ENCODE results near the gene ZBTB37. TPM values are rescaled to one million over a fixed set of nuclear protein-coding genes. Genes with fewer than 3 reads are reported as not detected.

The ZBTB37 gene
- total and polyA plus RNA-seq, 4 donors = 0.67 to 6.1 (median 3.3) TPM

- TF ChIP-seq YY1 (IDR thresholded peaks at IDR 0.05) (no peak), GABPA (IDR thresholded peaks at IDR 0.05 in 1 of 2, conservative IDR thresholded peaks at IDR 0.05 in 1 of 2) (no peak), ATF3 (IDR thresholded peaks at IDR 0.05) (no peak), SP1 (IDR thresholded peaks at IDR 0.05) (no peak), FOXA2 (IDR thresholded peaks at IDR 0.05) (no peak), FOXA1 (IDR thresholded peaks at IDR 0.05) (no peak), HNF4G (IDR thresholded peaks at IDR 0.05) (no peak)
Observed at GRCh38 chr1:173871500-173871899, 3.3 kb downstream of the ZBTB37 start (continued).

GRCh38 chr1:173876732-173877131 is 8.6 kb downstream of the ZBTB37 start:
- TF ChIP-seq RAD21 (IDR thresholded peaks at IDR 0.05) (no peak), TAF1 (conservative IDR thresholded peaks at IDR 0.05) (no peak), RXRA (IDR thresholded peaks at IDR 0.05) (no peak), ATF3 (IDR thresholded peaks at IDR 0.05) (no peak), SP1 (IDR thresholded peaks at IDR 0.05) (no peak), NR2F2 (IDR thresholded peaks at IDR 0.05) (no peak), GABPA (IDR thresholded peaks at IDR 0.05 in 1 of 2, conservative IDR thresholded peaks at IDR 0.05 in 1 of 2) (no peak), JUND (IDR thresholded peaks at IDR 0.05) (no peak), HNF4G (IDR thresholded peaks at IDR 0.05) (no peak), HNF4A (conservative IDR thresholded peaks at IDR 0.05) (no peak), CTCF (IDR thresholded peaks at IDR 0.05; ENCODE audit: low read depth, low read length, missing input control) (no peak), MAX (IDR thresholded peaks at IDR 0.05) (no peak), FOXA1 (IDR thresholded peaks at IDR 0.05) (no peak), ZBTB33 (IDR thresholded peaks at IDR 0.05) (no peak), REST (IDR thresholded peaks at IDR 0.05) (no peak)
- H3K4me1 ChIP-seq (ENCODE audit: control insufficient read depth in 4 of 4, insufficient read depth in 4 of 4, low read length in 3 of 4) = no peaks in the 10 kb centered on the region
- DNase-seq (ENCODE audit: low spot score) = no peak
- peaks cover 0 to 6% (median 3%) of the 10 kb centered on the region in 4 donors for H3K36me3 ChIP-seq (ENCODE audit: control insufficient read depth in 4 of 4, insufficient read depth in 3 of 4, low read depth in 1 of 4, low read length in 3 of 4)
- no peak overlapping the region for H3K27ac ChIP-seq (ENCODE audit: low read depth in 1 of 2, low read length in 2 of 2)
- no peak overlapping the region for H3K9ac ChIP-seq (ENCODE audit: low read depth in 1 of 2, low read length in 2 of 2)
- no peak overlapping the region for H3K4me3 ChIP-seq (ENCODE audit: low read depth in 1 of 3, low read length in 3 of 3)
- H3K9me3 ChIP-seq (ENCODE audit: control insufficient read depth in 4 of 4, low read length in 3 of 4) = no peaks in the 10 kb centered on the region
- H3K27me3 ChIP-seq (ENCODE audit: control insufficient read depth in 4 of 4, insufficient read depth in 4 of 4, low read length in 3 of 4) = no peaks in the 10 kb centered on the region
- 92% methylated on average over 5 of the region's 5 CpGs for WGBS
